ENCODE measurements around the gene PRM2. TPM values are rescaled to one million over a fixed set of nuclear protein-coding genes. Genes with fewer than 3 reads are reported as not detected.

The PRM2 gene
- total and polyA plus RNA-seq, 2 donors (not counting 3 experiments of a cell fraction or from before 2014, with no cell fraction given), result not detected

- H3K4me3 ChIP-seq (replicated peaks in 1 of 3; ENCODE audit: insufficient read depth in 1 of 3, low read depth in 1 of 3, low read length in 3 of 3), result no peak overlapping the region
- TF ChIP-seq GATA2 (IDR thresholded peaks at IDR 0.05; ENCODE audit: insufficient read depth, insufficient read length, low read depth, low read length) (no peak), JUN (IDR thresholded peaks at IDR 0.05; ENCODE audit: borderline replicate concordance, insufficient read depth, insufficient read length, low read depth) (no peak), MAX (IDR thresholded peaks at IDR 0.05; ENCODE audit: insufficient read depth, insufficient read length) (no peak), MYC (IDR thresholded peaks at IDR 0.05; ENCODE audit: low read depth, low read length) (no peak), POLR2AphosphoS5 (IDR thresholded peaks at IDR 0.05; ENCODE audit: insufficient read depth, low read depth, low read length) (no peak), POLR2A (IDR thresholded peaks at IDR 0.05; ENCODE audit: low read depth, low read length) (no peak)
- no peak overlapping the region for H2AFZ ChIP-seq (ENCODE audit: low read depth, low read length)
- POLR2A ChIA-PET, result interaction anchor here (0.6 kb wide), 1 partner anchor 87 kb away, joined by 3 read pairs; no protein-coding TSS in a partner anchor
- FAIRE-seq, result peak; percentile 33
- no peaks in the 10 kb centered on the region for H3K79me2 ChIP-seq (ENCODE audit: control insufficient read depth, insufficient read depth, low read length)
- no peaks in the 10 kb centered on the region for H3K36me3 ChIP-seq (ENCODE audit: control insufficient read depth in 2 of 2, extremely low read depth in 1 of 2, insufficient read depth in 2 of 2, low read length in 2 of 2)
- H4K20me1 ChIP-seq (replicated peaks; ENCODE audit: control insufficient read depth, extremely low read depth, insufficient read depth, low read length), result no peaks in the 10 kb centered on the region
- no peak for DNase-seq (ENCODE audit: low read depth, low spot score)
- dilution Hi-C loops (cut with MboI; ENCODE audit: extremely low pct_ligation_motif_present, low sequenced_read_pairs) (no loop called here), intact Hi-C loops (cut with micrococcal nuclease) (no loop called here)
- H3K9me1 ChIP-seq (replicated peaks; ENCODE audit: control insufficient read depth, extremely low read depth, insufficient read depth, low read length), result no peaks in the 10 kb centered on the region
- no peaks in the 10 kb centered on the region for H3K4me1 ChIP-seq (ENCODE audit: control insufficient read depth, extremely low read depth, insufficient read depth, low read length)
- no TSS peak for BruUV-seq (replicated peaks)
- H3K9me3 ChIP-seq (replicated peaks; ENCODE audit: control insufficient read depth, insufficient read depth, low read length), result no peaks in the 10 kb centered on the region
- H3K27ac ChIP-seq (ENCODE audit: insufficient read depth, low read depth, low read length), result no peak overlapping the region
- no peak overlapping the region for H3K4me2 ChIP-seq (ENCODE audit: insufficient read depth, low read length)
- peaks cover 0 to 3% of the 10 kb centered on the region in 2 experiments for H3K27me3 ChIP-seq (ENCODE audit: control insufficient read depth in 2 of 2, insufficient read depth in 2 of 2, low read length in 2 of 2)
- no peak overlapping the region for H3K9ac ChIP-seq (replicated peaks; ENCODE audit: extremely low read depth, insufficient read depth, low read length)
- CTCF ChIA-PET, result interaction anchor here (1.0 to 1.3 kb wide), 2 partner anchors 23 to 41 kb away, joined by 3 read pairs; partner anchors contain the start of gene TNP2
Observed at GRCh38 chr16:11292076-11292748, 15.9 kb upstream of the PRM2 start.

GRCh38 chr16:11291091-11291703 lies 14.9 kb upstream of the PRM2 start:
- Histone ChIP-seq H4K20me1 (replicated peaks; ENCODE audit: control insufficient read depth, extremely low read depth, insufficient read depth, low read length) (no peaks in the 10 kb centered on the region), H3K79me2 (ENCODE audit: control insufficient read depth, insufficient read depth, low read length) (no peaks in the 10 kb centered on the region), H3K9ac (replicated peaks; ENCODE audit: extremely low read depth, insufficient read depth, low read length) (no peak overlapping the region), H3K27ac (ENCODE audit: insufficient read depth, low read depth, low read length) (no peak overlapping the region), H3K27me3 (ENCODE audit: control insufficient read depth in 2 of 2, insufficient read depth in 2 of 2, low read length in 2 of 2) (peaks cover 0 to 3% of the 10 kb centered on the region in 2 experiments), H3K36me3 (ENCODE audit: control insufficient read depth in 2 of 2, extremely low read depth in 1 of 2, insufficient read depth in 2 of 2, low read length in 2 of 2) (no peaks in the 10 kb centered on the region), H2AFZ (ENCODE audit: low read depth, low read length) (no peak overlapping the region), H3K4me1 (ENCODE audit: control insufficient read depth, extremely low read depth, insufficient read depth, low read length) (no peaks in the 10 kb centered on the region), H3K9me3 (replicated peaks; ENCODE audit: control insufficient read depth, insufficient read depth, low read length) (no peaks in the 10 kb centered on the region), H3K9me1 (replicated peaks; ENCODE audit: control insufficient read depth, extremely low read depth, insufficient read depth, low read length) (no peaks in the 10 kb centered on the region), H3K4me3 (replicated peaks in 1 of 3; ENCODE audit: insufficient read depth in 1 of 3, low read depth in 1 of 3, low read length in 3 of 3) (no peak overlapping the region), H3K4me2 (ENCODE audit: insufficient read depth, low read length) (no peak overlapping the region)
- no peak for DNase-seq (ENCODE audit: low read depth, low spot score)
- no TSS peak for BruUV-seq (replicated peaks)
- no peak for FAIRE-seq
- ChIA-PET POLR2A (no interaction called here), CTCF (interaction anchor here (1.3 kb wide), 1 partner anchor 22 kb away, joined by 3 read pairs; the partner anchor contains the start of gene TNP2)
- intact Hi-C loops (cut with micrococcal nuclease) (no loop called here), dilution Hi-C loops (cut with MboI; ENCODE audit: extremely low pct_ligation_motif_present, low sequenced_read_pairs) (no loop called here)
- no peak for TF ChIP-seq MAX (IDR thresholded peaks at IDR 0.05; ENCODE audit: insufficient read depth, insufficient read length)
- no peak for TF ChIP-seq EZH2 (IDR thresholded peaks at IDR 0.05; ENCODE audit: borderline replicate concordance, low read depth, low read length, severe bottlenecking)
- TF ChIP-seq POLR2AphosphoS5 (IDR thresholded peaks at IDR 0.05; ENCODE audit: insufficient read depth, low read depth, low read length), result no peak
- no peak for TF ChIP-seq FOS (IDR thresholded peaks at IDR 0.05; ENCODE audit: borderline replicate concordance, insufficient read depth, low read length)
- no peak for TF ChIP-seq POLR2A (IDR thresholded peaks at IDR 0.05; ENCODE audit: low read depth, low read length)
- no peak for TF ChIP-seq MYC (IDR thresholded peaks at IDR 0.05; ENCODE audit: low read depth, low read length)
- TF ChIP-seq, protein P1, sequence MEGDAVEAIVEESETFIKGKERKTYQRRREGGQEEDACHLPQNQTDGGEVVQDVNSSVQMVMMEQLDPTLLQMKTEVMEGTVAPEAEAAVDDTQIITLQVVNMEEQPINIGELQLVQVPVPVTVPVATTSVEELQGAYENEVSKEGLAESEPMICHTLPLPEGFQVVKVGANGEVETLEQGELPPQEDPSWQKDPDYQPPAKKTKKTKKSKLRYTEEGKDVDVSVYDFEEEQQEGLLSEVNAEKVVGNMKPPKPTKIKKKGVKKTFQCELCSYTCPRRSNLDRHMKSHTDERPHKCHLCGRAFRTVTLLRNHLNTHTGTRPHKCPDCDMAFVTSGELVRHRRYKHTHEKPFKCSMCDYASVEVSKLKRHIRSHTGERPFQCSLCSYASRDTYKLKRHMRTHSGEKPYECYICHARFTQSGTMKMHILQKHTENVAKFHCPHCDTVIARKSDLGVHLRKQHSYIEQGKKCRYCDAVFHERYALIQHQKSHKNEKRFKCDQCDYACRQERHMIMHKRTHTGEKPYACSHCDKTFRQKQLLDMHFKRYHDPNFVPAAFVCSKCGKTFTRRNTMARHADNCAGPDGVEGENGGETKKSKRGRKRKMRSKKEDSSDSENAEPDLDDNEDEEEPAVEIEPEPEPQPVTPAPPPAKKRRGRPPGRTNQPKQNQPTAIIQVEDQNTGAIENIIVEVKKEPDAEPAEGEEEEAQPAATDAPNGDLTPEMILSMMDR (IDR thresholded peaks at IDR 0.05; ENCODE audit: extremely low read depth in 1 of 2, insufficient read depth in 1 of 2, low read depth in 1 of 2, low read length in 2 of 2), result no peak
- no peak for TF ChIP-seq JUN (IDR thresholded peaks at IDR 0.05; ENCODE audit: borderline replicate concordance, insufficient read depth, insufficient read length, low read depth)
- no peak for TF ChIP-seq GATA2 (IDR thresholded peaks at IDR 0.05; ENCODE audit: insufficient read depth, insufficient read length, low read depth, low read length)

Data from endothelial cell of umbilical vein (primary cell).